K562 (cell line): ENCODE results near the gene GALR1. TPM values are rescaled to one million over a fixed set of nuclear protein-coding genes. Genes with fewer than 3 reads are reported as not detected.

Source experiments
- ATAC-seq: fragments of 200-7000 bp; cut with Tn5 transposase; 3 replicates; pipeline ENCODE4 v1.9.1; 2020; ENCODE audit warnings: moderate library complexity
- BruUV-seq: library from RNA; stranded (reverse); fragments of 400-500 nt; replicated peaks from 2 replicates; lab custom pipeline; 2021; lab: Mats Ljungman, UMichigan
- CTCF ChIA-PET: fragments of 300-600 bp; formaldehyde crosslinking; extraction: SDS; loops from one replicate; lab custom pipeline; 2021; ENCODE audit warnings: low intra/inter-chr PET ratio; lab: Yijun Ruan, JAX
- POLR2A ChIA-PET: fragments of 300-600, 350-650 bp; sonication (Branson Sonifier 250); formaldehyde crosslinking; extraction: SDS; loops from one replicate; lab custom pipeline; 2021; ENCODE audit warnings: antibody characterized with exemption, inconsistent platforms; lab: Yijun Ruan, JAX
- DNase-seq, 4 experiments: peaks; one replicate each; pipeline versions ENCODE4 v3.0.0 to v3.0.0-alpha.2; 2011 to 2018; ENCODE audit warnings: low spot score in 3 of 4, mixed read lengths in 3 of 4; ENCODE audit errors: extremely low read depth in 1 of 4
- FAIRE-seq: peaks from 2 replicates; lab custom pipeline; 2011; peaks lifted over from hg19 to GRCh38; lab: Jason Lieb, UNC
- H2AFZ ChIP-seq: 2 replicates; pipeline ENCODE4 v1.6.0; 2011; ENCODE audit warnings: low read depth, low read length, control low read depth, inconsistent platforms
- H3K27ac ChIP-seq: fragments of 200-600 bp; 3 replicates; pipeline ENCODE4 v1.8.0; 2011; ENCODE audit warnings: low read depth, mild to moderate bottlenecking, control low read depth, inconsistent platforms, low read length, moderate library complexity, mixed read lengths; ENCODE audit errors: extremely low read depth
- H3K27me3 ChIP-seq, 2 experiments: fragments of 300-600 bp in 1 of 2; 2 replicates in 1 of 2; 3 replicates in 1 of 2; pipeline versions ENCODE4 v1.6.0 to v1.8.0; 2011; ENCODE audit warnings: inconsistent platforms in 2 of 2, low read length in 2 of 2, mild to moderate bottlenecking in 1 of 2, mixed read lengths in 1 of 2, moderate library complexity in 1 of 2; ENCODE audit not compliant: control insufficient read depth in 2 of 2, insufficient read depth in 2 of 2
- H3K36me3 ChIP-seq: fragments of 300-600 bp; 3 replicates; pipeline ENCODE4 v1.8.0; 2011; ENCODE audit warnings: mild to moderate bottlenecking, low read length, inconsistent platforms; ENCODE audit not compliant: control insufficient read depth, insufficient read depth
- H3K4me1 ChIP-seq, 2 experiments: fragments of 200-600 bp in 1 of 2; replicated peaks in 1 of 2; 2 replicates in 1 of 2; 3 replicates in 1 of 2; pipeline versions ENCODE4 v1.5.1 to v1.8.0; 2011; ENCODE audit warnings: inconsistent platforms in 2 of 2, low read length in 2 of 2, mild to moderate bottlenecking in 1 of 2, mixed read lengths in 1 of 2, moderate library complexity in 1 of 2; ENCODE audit not compliant: control insufficient read depth in 2 of 2, insufficient read depth in 2 of 2
- H3K4me2 ChIP-seq: 2 replicates; pipeline ENCODE4 v1.6.1; 2011; ENCODE audit warnings: low read length, control low read depth, inconsistent platforms, mixed read lengths; ENCODE audit not compliant: insufficient read depth
- H3K4me3 ChIP-seq: fragments of 200-600 bp; sonication (generic), shearing (Covaris generic); 2 replicates; pipeline ENCODE4 v1.5.1; 2016; ENCODE audit warnings: control low read depth, inconsistent platforms
- H3K79me2 ChIP-seq: fragments of 200-600 bp; 3 replicates; pipeline ENCODE4 v1.8.0; 2011; ENCODE audit warnings: low read length, inconsistent platforms; ENCODE audit not compliant: control insufficient read depth, insufficient read depth
- H3K9ac ChIP-seq, 2 experiments: 2 replicates each; pipeline versions ENCODE4 v1.6.0 to v1.6.1; 2011; ENCODE audit warnings: low read depth in 2 of 2, low read length in 2 of 2, control low read depth in 1 of 2, inconsistent platforms in 1 of 2, mild to moderate bottlenecking in 1 of 2, mixed read lengths in 1 of 2; ENCODE audit not compliant: insufficient read depth in 1 of 2
- H3K9me1 ChIP-seq: one replicate; pipeline ENCODE4 v1.6.0; 2011; ENCODE audit warnings: inconsistent platforms, mild to moderate bottlenecking, low read length, moderate library complexity; ENCODE audit not compliant: control insufficient read depth, insufficient read depth
- H3K9me3 ChIP-seq: replicated peaks from 2 replicates; pipeline ENCODE4 v1.5.1; 2011; ENCODE audit warnings: low read depth, low read length, inconsistent platforms; ENCODE audit not compliant: control insufficient read depth, insufficient read depth
- H4K20me1 ChIP-seq: replicated peaks from 2 replicates; pipeline ENCODE4 v1.6.1; 2011; ENCODE audit warnings: low read length, inconsistent platforms, mixed read lengths; ENCODE audit not compliant: control insufficient read depth, insufficient read depth
- HNRNPUL1 ChIP-seq: fragments of 200-400 bp; formaldehyde crosslinking; IDR thresholded peaks from 2 replicates; pipeline ENCODE4 v1.6.1; 2017; ENCODE audit warnings: low read length
- STAT5A ChIP-seq: IDR thresholded peaks from 2 replicates; pipeline ENCODE4 v1.6.1; 2012; ENCODE audit warnings: low read length, inconsistent platforms, borderline replicate concordance
- TAF1 ChIP-seq: IDR thresholded peaks from 2 replicates; pipeline ENCODE4 v1.6.1; 2011; ENCODE audit warnings: mild to moderate bottlenecking, low read length, moderate library complexity; ENCODE audit not compliant: insufficient read depth, control insufficient read depth, severe bottlenecking; ENCODE audit errors: extremely low read depth
- ZNF507 ChIP-seq: conservative IDR thresholded peaks from 2 replicates; pipeline ENCODE4 v1.6.1; 2017; ENCODE audit warnings: missing genetic modification characterization, missing compliant biosample characterization
- WGBS: fragments of 100-300 bp; shearing (Covaris generic); methylation state at CpG from one replicate; pipeline ENCODE4 v1.1.6; 2016; ENCODE audit warnings: low coverage, mixed read lengths; ENCODE audit not compliant: insufficient coverage; ENCODE audit errors: missing lambda C conversion rate; 5-methylcytosine and 5-hydroxymethylcytosine counted together
- in situ Hi-C: fragments of 300-500 bp; cut with MboI; formaldehyde crosslinking; loops from 4 replicates; pipeline ENCODE4 v1.15.0; 2018; ENCODE audit warnings: inconsistent platforms, mixed read lengths
- intact Hi-C: fragments of 100-400 bp; cut with micrococcal nuclease; formaldehyde crosslinking; loops from 2 replicates; pipeline ENCODE4 v1.14.2; 2022
- polyA plus RNA-seq, 8 experiments: library from polyadenylated mRNA; depleted of rRNA in 4 of 8; stranded (reverse) in 5 of 8; unstranded in 3 of 8; fragments of >200 nt; fragmentation: Nextera tagmentation in 2 of 8; fragmentation: Illumina TruSeq in 1 of 8; extraction: Ambion mirVana in 2 of 8; extraction: Trizol in 1 of 8; gene quantifications; 2 replicates each; pipeline versions ENCODE4 v1.2.1 to v1.2.3, GENCODE V29; 2011 to 2014; ENCODE audit warnings: inconsistent platforms in 1 of 8, missing spikeins in 1 of 8
- total RNA-seq, 7 experiments: library from RNA; depleted of rRNA in 6 of 7; stranded (reverse); fragments of >200 nt in 6 of 7; fragmentation: Illumina TruSeq in 2 of 7; extraction: Trizol in 2 of 7; gene quantifications; 2 replicates each; pipeline versions ENCODE4 v1.2.1 to v1.2.3, GENCODE V29; 2011 to 2021; ENCODE audit warnings: low replicate concordance in 1 of 7
- TF ChIP-seq, protein P1 (sequence below): fragments of 250-450 bp; sonication (Bioruptor Pico); IDR thresholded peaks from 2 replicates; pipeline ENCODE4 v1.5.0; 2020; ENCODE audit warnings: mild to moderate bottlenecking, borderline replicate concordance

GALR1 gene
- total and polyA plus RNA-seq, 9 of the 15 experiments (the other 6 are each of a cell fraction or from before 2014, with no cell fraction given) = not detected

DNA sequence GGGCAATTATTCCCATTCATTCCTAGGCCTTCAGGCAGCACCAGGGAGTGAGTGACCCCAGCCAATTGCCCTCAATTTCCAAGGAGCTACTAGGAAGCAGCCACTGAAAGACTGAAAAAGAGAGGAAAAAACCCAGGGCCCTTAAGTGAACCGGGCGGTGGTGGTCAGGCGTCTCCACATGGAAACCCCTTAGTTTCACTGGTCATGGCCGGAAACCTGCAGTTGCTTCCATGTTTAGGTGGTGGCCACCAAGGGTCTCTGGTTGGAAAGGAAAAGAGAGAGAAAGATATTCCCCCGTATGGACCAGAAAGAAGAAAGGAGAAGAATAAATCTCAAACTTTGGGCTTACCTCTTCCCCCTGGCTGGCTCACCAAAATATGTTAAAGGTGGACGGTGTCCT is 64.9 kb downstream of the GALR1 start:
- 0% methylated on average over 1 of the region's 6 CpGs for WGBS
- CTCF ChIA-PET = no interaction called here
- Histone ChIP-seq H3K27me3 (no peaks in the 10 kb centered on the region), H3K36me3 (no peaks in the 10 kb centered on the region), H3K79me2 (no peaks in the 10 kb centered on the region), H3K27ac (no peak overlapping the region), H3K9me3 (no peaks in the 10 kb centered on the region), H4K20me1 (no peaks in the 10 kb centered on the region), H3K4me1 (no peaks in the 10 kb centered on the region), H3K4me2 (no peak overlapping the region), H2AFZ (no peak overlapping the region), H3K4me3 (no peak overlapping the region), H3K9me1 (no peaks in the 10 kb centered on the region), H3K9ac (no peak overlapping the region)
- no peak for ATAC-seq
- TF ChIP-seq, protein P1, sequence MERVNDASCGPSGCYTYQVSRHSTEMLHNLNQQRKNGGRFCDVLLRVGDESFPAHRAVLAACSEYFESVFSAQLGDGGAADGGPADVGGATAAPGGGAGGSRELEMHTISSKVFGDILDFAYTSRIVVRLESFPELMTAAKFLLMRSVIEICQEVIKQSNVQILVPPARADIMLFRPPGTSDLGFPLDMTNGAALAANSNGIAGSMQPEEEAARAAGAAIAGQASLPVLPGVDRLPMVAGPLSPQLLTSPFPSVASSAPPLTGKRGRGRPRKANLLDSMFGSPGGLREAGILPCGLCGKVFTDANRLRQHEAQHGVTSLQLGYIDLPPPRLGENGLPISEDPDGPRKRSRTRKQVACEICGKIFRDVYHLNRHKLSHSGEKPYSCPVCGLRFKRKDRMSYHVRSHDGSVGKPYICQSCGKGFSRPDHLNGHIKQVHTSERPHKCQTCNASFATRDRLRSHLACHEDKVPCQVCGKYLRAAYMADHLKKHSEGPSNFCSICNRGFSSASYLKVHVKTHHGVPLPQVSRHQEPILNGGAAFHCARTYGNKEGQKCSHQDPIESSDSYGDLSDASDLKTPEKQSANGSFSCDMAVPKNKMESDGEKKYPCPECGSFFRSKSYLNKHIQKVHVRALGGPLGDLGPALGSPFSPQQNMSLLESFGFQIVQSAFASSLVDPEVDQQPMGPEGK (CRISPR knock-in tag) = no peak
- TF ChIP-seq TAF1 = no peak
- no peak for TF ChIP-seq STAT5A
- no peak for TF ChIP-seq HNRNPUL1
- TF ChIP-seq ZNF507 (tag) = no peak
- in situ Hi-C loops (no loop called here), intact Hi-C loops (no loop called here)
- BruUV-seq = no TSS peak
- no peak for DNase-seq
- POLR2A ChIA-PET = no interaction called here
- FAIRE-seq = no peak
